ENCODE measurements around the gene CECR2. TPM values are rescaled to one million over a fixed set of nuclear protein-coding genes. Genes with fewer than 3 reads are reported as not detected.

CECR2 gene
- polyA plus RNA-seq, 1 of the 3 experiments (the other 2 are of a cell fraction): not detected

- Histone ChIP-seq H3K36me3 (replicated peaks in 1 of 2; ENCODE audit: control insufficient read depth in 1 of 2, insufficient read depth in 2 of 2, low read length in 1 of 2) (no peaks in the 10 kb centered on the region), H3K27ac (ENCODE audit: low read depth in 2 of 2, low read length in 1 of 2) (no peak overlapping the region), H3K4me2 (no peak overlapping the region), H3K4me1 (ENCODE audit: control insufficient read depth in 1 of 2, insufficient read depth in 2 of 2, low read depth in 1 of 2, low read length in 1 of 2) (no peaks in the 10 kb centered on the region), H3K9me2 (no peaks in the 10 kb centered on the region), H3K4me3 (ENCODE audit: low read depth in 2 of 2, low read length in 1 of 2) (no peak overlapping the region), H3K27me3 (ENCODE audit: insufficient read depth) (peaks cover 67% of the 10 kb centered on the region), H3K79me2 (ENCODE audit: insufficient read depth) (no peaks in the 10 kb centered on the region), H3F3A (replicated peaks; ENCODE audit: insufficient read depth) (no peaks in the 10 kb centered on the region), H3K9ac (no peak overlapping the region), H3K9me3 (no peaks in the 10 kb centered on the region), H2AFZ (ENCODE audit: low read depth) (no peak overlapping the region), H4K20me1 (ENCODE audit: insufficient read depth) (no peaks in the 10 kb centered on the region)
- WGBS (ENCODE audit: low lambda C conversion rate): 11% methylated on average over 1 of the region's 1 CpG
- POLR2A ChIA-PET: no interaction called here
- CTCF ChIA-PET: interaction anchor here (0.8 to 1.6 kb wide), 2 partner anchors 11 to 12 kb away, joined by 3 read pairs; no protein-coding TSS in a partner anchor
- DNase-seq: no peak
- TF ChIP-seq NRF1 (IDR thresholded peaks at IDR 0.05; ENCODE audit: low read depth, low read length) (no peak), CTCF (IDR thresholded peaks at IDR 0.05) (no peak), TEAD4 (IDR thresholded peaks at IDR 0.05; ENCODE audit: borderline replicate concordance, insufficient read depth) (no peak), RCOR1 (IDR thresholded peaks at IDR 0.05; ENCODE audit: low read length) (no peak), FOSL2 (IDR thresholded peaks at IDR 0.05; ENCODE audit: borderline replicate concordance, low read depth) (no peak), EZH2phosphoT487 (IDR thresholded peaks at IDR 0.05; ENCODE audit: borderline replicate concordance, low read depth) (no peak), MXI1 (IDR thresholded peaks at IDR 0.05; ENCODE audit: low read depth, low read length) (no peak), IRF3 (IDR thresholded peaks at IDR 0.05; ENCODE audit: low read depth, low read length) (no peak), GABPA (IDR thresholded peaks at IDR 0.05; ENCODE audit: low read depth) (no peak), PBX3 (IDR thresholded peaks at IDR 0.05) (no peak), MAX (IDR thresholded peaks at IDR 0.05; ENCODE audit: low read depth) (no peak), FOXJ3 (CRISPR knock-in tag; IDR thresholded peaks at IDR 0.05) (no peak), ELF1 (IDR thresholded peaks at IDR 0.05) (no peak), MEF2A (IDR thresholded peaks at IDR 0.05; ENCODE audit: borderline replicate concordance, low read depth) (no peak), EP300 (IDR thresholded peaks at IDR 0.05; ENCODE audit: borderline replicate concordance in 1 of 2, low read depth in 1 of 2, low read length in 1 of 2) (no peak), SIN3A (IDR thresholded peaks at IDR 0.05; ENCODE audit: borderline replicate concordance, low read depth, low read length) (no peak)
These were observed 7.7 kb downstream of the CECR2 start for GRCh38 chr22:17376950-17377349.
